H1 (cell line): ENCODE data around the gene EEF2K. TPM values are rescaled to one million over a fixed set of nuclear protein-coding genes. Genes with fewer than 3 reads are reported as not detected.

ENCODE experiments used
- CTCF ChIA-PET: fragments of 300-600 bp; sonication (Branson Sonifier 250); formaldehyde crosslinking; loops from one replicate; lab custom pipeline; 2021; ENCODE audit not compliant: partially characterized antibody; lab: Charles Lee
- POLR2A ChIA-PET: fragments of 300-600 bp; sonication (Branson Sonifier 250); formaldehyde crosslinking; loops from one replicate; lab custom pipeline; 2021; ENCODE audit warnings: inconsistent platforms; ENCODE audit not compliant: partially characterized antibody; lab: Charles Lee
- DNase-seq, 2 experiments: peaks; one replicate each; pipeline versions ENCODE4 v3.0.0 to v3.0.0-alpha.2; 2010 to 2022; ENCODE audit warnings: low spot score in 2 of 2, low read depth in 1 of 2, mixed read lengths in 1 of 2
- FAIRE-seq: peaks from 2 replicates; lab custom pipeline; 2011; peaks lifted over from hg19 to GRCh38; lab: Jason Lieb, UNC
- H2AFZ ChIP-seq: 2 replicates; pipeline ENCODE4 v1.8.1; 2012; ENCODE audit warnings: low read length, inconsistent platforms
- H2AK5ac ChIP-seq: 2 replicates; pipeline ENCODE4 v1.6.1; 2013; ENCODE audit warnings: low read depth, low read length
- H2BK120ac ChIP-seq: replicated peaks from 2 replicates; pipeline ENCODE3; 2013; ENCODE audit warnings: low read depth, low read length, inconsistent platforms
- H2BK12ac ChIP-seq: 2 replicates; pipeline ENCODE4 v1.6.1; 2013; ENCODE audit warnings: low read depth, low read length
- H2BK15ac ChIP-seq: 2 replicates; pipeline ENCODE4 v1.6.1; 2013; ENCODE audit warnings: low read length
- H2BK20ac ChIP-seq: 2 replicates; pipeline ENCODE4 v1.6.1; 2013; ENCODE audit warnings: low read length
- H2BK5ac ChIP-seq: 2 replicates; pipeline ENCODE4 v1.6.1; 2013; ENCODE audit warnings: low read depth, low read length
- H3K14ac ChIP-seq: 2 replicates; pipeline ENCODE4 v1.6.1; 2013; ENCODE audit warnings: inconsistent platforms; ENCODE audit not compliant: insufficient read length
- H3K18ac ChIP-seq: 2 replicates; pipeline ENCODE4 v1.6.1; 2013; ENCODE audit warnings: low read length; ENCODE audit errors: extremely low read depth
- H3K23ac ChIP-seq: 2 replicates; pipeline ENCODE4 v1.6.1; 2013; ENCODE audit warnings: inconsistent platforms; ENCODE audit not compliant: insufficient read length
- H3K23me2 ChIP-seq: 2 replicates; pipeline ENCODE4 v1.6.1; 2013; ENCODE audit warnings: low read depth, low read length
- H3K27ac ChIP-seq: 2 replicates; pipeline ENCODE4 v1.6.1; 2011; ENCODE audit warnings: low read depth, low read length, inconsistent platforms
- H3K27me3 ChIP-seq, 4 experiments: replicated peaks in 1 of 4; 1 replicate in 1 of 4; 2 replicates in 3 of 4; pipeline versions ENCODE4 v1.6.1 to v1.8.1; 2011 to 2013; ENCODE audit warnings: low read length in 3 of 4, mild to moderate bottlenecking in 3 of 4, inconsistent platforms in 2 of 4, mixed read lengths in 2 of 4, moderate library complexity in 1 of 4; ENCODE audit not compliant: control insufficient read depth in 3 of 4, insufficient read depth in 3 of 4; ENCODE audit errors: extremely low read depth in 1 of 4
- H3K36me3 ChIP-seq, 4 experiments: 2 replicates each; pipeline versions ENCODE4 v1.6.1 to v1.8.1; 2011 to 2013; ENCODE audit warnings: mild to moderate bottlenecking in 4 of 4, low read length in 3 of 4, moderate library complexity in 2 of 4, control low read depth in 1 of 4, inconsistent platforms in 1 of 4; ENCODE audit not compliant: insufficient read depth in 4 of 4, control insufficient read depth in 2 of 4
- H3K4ac ChIP-seq: replicated peaks from 2 replicates; pipeline ENCODE3; 2013; ENCODE audit warnings: low read length, low read depth, mixed read lengths, inconsistent platforms; ENCODE audit not compliant: insufficient read length
- H3K4me1 ChIP-seq, 4 experiments: replicated peaks in 1 of 4; 1 replicate in 1 of 4; 2 replicates in 3 of 4; pipeline versions ENCODE4 v1.6.1 to v1.8.1; 2011 to 2013; ENCODE audit warnings: low read length in 3 of 4, inconsistent platforms in 2 of 4, mixed read lengths in 1 of 4; ENCODE audit not compliant: insufficient read depth in 4 of 4, control insufficient read depth in 3 of 4
- H3K4me2 ChIP-seq, 2 experiments: 2 replicates each; pipeline versions ENCODE4 v1.6.1 to v1.8.1; 2011 to 2013; ENCODE audit warnings: low read depth in 2 of 2, low read length in 2 of 2, control low read depth in 1 of 2, inconsistent platforms in 1 of 2, mild to moderate bottlenecking in 1 of 2; ENCODE audit not compliant: insufficient read depth in 1 of 2
- H3K4me3 ChIP-seq, 4 experiments: fragments of 200-600, 300-600 bp in 1 of 4; sonication (generic), shearing (Covaris generic), sonication (Bioruptor Twin) in 1 of 4; 2 replicates each; pipeline versions ENCODE4 v1.5.1 to v1.8.1; 2011 to 2016; ENCODE audit warnings: low read length in 4 of 4, low read depth in 3 of 4, control low read depth in 2 of 4, inconsistent platforms in 2 of 4, mild to moderate bottlenecking in 2 of 4, mixed read lengths in 1 of 4, moderate library complexity in 1 of 4; ENCODE audit not compliant: insufficient read depth in 2 of 4; ENCODE audit errors: extremely low read depth in 1 of 4
- H3K56ac ChIP-seq: replicated peaks from 2 replicates; pipeline ENCODE3; 2013; ENCODE audit warnings: low read depth, mild to moderate bottlenecking, mixed read lengths, low read length, inconsistent platforms; ENCODE audit not compliant: insufficient read length
- H3K79me1 ChIP-seq: 2 replicates; pipeline ENCODE4 v1.6.1; 2013; ENCODE audit warnings: low read depth, low read length, control low read depth
- H3K79me2 ChIP-seq, 2 experiments: 2 replicates each; pipeline versions ENCODE4 v1.6.1 to v1.8.1; 2012 to 2013; ENCODE audit warnings: low read length in 2 of 2, mild to moderate bottlenecking in 2 of 2, inconsistent platforms in 1 of 2; ENCODE audit not compliant: insufficient read depth in 2 of 2, control insufficient read depth in 1 of 2
- H3K9ac ChIP-seq, 4 experiments: replicated peaks in 1 of 4; 1 replicate in 1 of 4; 2 replicates in 3 of 4; pipeline versions ENCODE4 v1.6.1 to v1.8.1; 2011 to 2013; ENCODE audit warnings: low read depth in 3 of 4, low read length in 3 of 4, control low read depth in 2 of 4, mild to moderate bottlenecking in 2 of 4, moderate library complexity in 2 of 4, inconsistent platforms in 1 of 4; ENCODE audit errors: extremely low read depth in 1 of 4
- H3K9me3 ChIP-seq, 2 experiments: 2 replicates each; pipeline versions ENCODE4 v1.6.1 to v1.8.1; 2012 to 2013; ENCODE audit warnings: mild to moderate bottlenecking in 2 of 2, moderate library complexity in 2 of 2, control low read depth in 1 of 2, inconsistent platforms in 1 of 2, low read depth in 1 of 2, low read length in 1 of 2, mixed read lengths in 1 of 2; ENCODE audit not compliant: insufficient read depth in 2 of 2
- H4K20me1 ChIP-seq, 2 experiments: replicated peaks in 1 of 2; 2 replicates each; pipeline versions ENCODE3 to v1.8.1; 2011 to 2013; ENCODE audit warnings: inconsistent platforms in 2 of 2, low read length in 2 of 2, mild to moderate bottlenecking in 1 of 2; ENCODE audit not compliant: insufficient read depth in 2 of 2, control insufficient read depth in 1 of 2
- H4K5ac ChIP-seq: 2 replicates; pipeline ENCODE4 v1.6.1; 2013; ENCODE audit warnings: low read length, low read depth, mixed read lengths, inconsistent platforms; ENCODE audit not compliant: insufficient read length
- H4K8ac ChIP-seq: 2 replicates; pipeline ENCODE4 v1.8.0; 2013; ENCODE audit warnings: mild to moderate bottlenecking, moderate library complexity, low read length, inconsistent platforms; ENCODE audit not compliant: insufficient read depth; ENCODE audit errors: extremely low read depth
- H4K91ac ChIP-seq: replicated peaks from 2 replicates; pipeline ENCODE3; 2013; ENCODE audit warnings: low read length, mixed read lengths, inconsistent platforms; ENCODE audit not compliant: insufficient read length
- CEBPB ChIP-seq: IDR thresholded peaks from 2 replicates; pipeline ENCODE4 v1.6.1; 2012; ENCODE audit warnings: low read depth, low read length
- EZH2 ChIP-seq: fragments of 200-600 bp; sonication (generic); IDR thresholded peaks from 2 replicates; pipeline ENCODE4 v1.7.1; 2012; ENCODE audit warnings: low read depth, mild to moderate bottlenecking, moderate library complexity, low read length, inconsistent platforms; ENCODE audit not compliant: severe bottlenecking
- KDM1A ChIP-seq: fragments of 200-600, 300-600 bp; sonication (generic); IDR thresholded peaks from 2 replicates; pipeline ENCODE4 v1.7.1; 2016; ENCODE audit warnings: mild to moderate bottlenecking, low read length, borderline replicate concordance
- KDM5A ChIP-seq: fragments of 200-600 bp; IDR thresholded peaks from 2 replicates; pipeline ENCODE4 v1.7.1; 2012; ENCODE audit warnings: mild to moderate bottlenecking, low read length, inconsistent platforms, mixed read lengths
- NANOG ChIP-seq: IDR thresholded peaks from 2 replicates; pipeline ENCODE4 v1.6.1; 2011; ENCODE audit warnings: low read length, low read depth, mild to moderate bottlenecking, inconsistent platforms; ENCODE audit not compliant: insufficient read depth, poor library complexity, severe bottlenecking
- SIN3A ChIP-seq, 2 experiments: IDR thresholded peaks in 1 of 2; conservative IDR thresholded peaks in 1 of 2; 2 replicates each; pipeline ENCODE4 v1.6.1; 2011 to 2012; ENCODE audit warnings: low read length in 2 of 2, improper control_type of control experiment in 1 of 2, low read depth in 1 of 2, mild to moderate bottlenecking in 1 of 2
- SP4 ChIP-seq: IDR thresholded peaks from 2 replicates; pipeline ENCODE4 v1.6.1; 2012; ENCODE audit warnings: low read length, inconsistent platforms
- TAF1 ChIP-seq: IDR thresholded peaks from 2 replicates; pipeline ENCODE4 v1.6.1; 2011; ENCODE audit warnings: mild to moderate bottlenecking, low read depth, low read length
- WGBS, 2 experiments: shearing (Covaris generic) in 1 of 2; methylation state at CpG; one replicate each; pipeline versions ENCODE4 v1.1.6 to v1.1.7; 2013 to 2015; ENCODE audit warnings: low lambda C conversion rate in 2 of 2, mixed read lengths in 2 of 2, inconsistent platforms in 1 of 2, low coverage in 1 of 2, missing lambda C conversion rate in 1 of 2; ENCODE audit not compliant: insufficient replicate concordance in 2 of 2, insufficient coverage in 1 of 2, insufficient read length in 1 of 2; ENCODE audit errors: extremely low coverage in 1 of 2, missing lambda C conversion rate in 1 of 2; 5-methylcytosine and 5-hydroxymethylcytosine counted together
- polyA plus RNA-seq, 7 experiments: library from polyadenylated mRNA; depleted of rRNA in 3 of 7; stranded (reverse) in 5 of 7; unstranded in 2 of 7; fragments of >200 nt in 5 of 7; fragments of 200-250 nt in 2 of 7; gene quantifications; 1 replicate in 5 of 7; 2 replicates in 1 of 7; 4 replicates in 1 of 7; pipeline versions ENCODE4 v1.2.1 to v1.2.3, GENCODE V29; 2011 to 2013; ENCODE audit warnings: missing spikeins in 2 of 7, mixed read lengths in 2 of 7
- total RNA-seq: library from RNA; stranded (reverse); fragmentation: NEBNext Ultra II Directional; extraction: Animal tissue kit (Norgen Biotek cat#: 25700); gene quantifications from 2 replicates; pipeline ENCODE4 v1.2.1, GENCODE V29; 2021
- TF ChIP-seq, protein P1 (sequence below), 3 experiments: IDR thresholded peaks; 1 replicate in 2 of 3; 2 replicates in 1 of 3; pipeline versions ENCODE4 v1.5.1 to v1.6.1; 2011; ENCODE audit warnings: low read length in 3 of 3, mild to moderate bottlenecking in 3 of 3, inconsistent platforms in 2 of 3, low read depth in 1 of 3, moderate library complexity in 1 of 3; ENCODE audit not compliant: insufficient read depth in 1 of 3; ENCODE audit errors: control extremely low read depth in 1 of 3
- TF ChIP-seq, protein P2 (sequence below): IDR thresholded peaks from 2 replicates; pipeline ENCODE4 v1.6.1; 2011; ENCODE audit warnings: low read depth, mild to moderate bottlenecking, low read length; ENCODE audit not compliant: insufficient read depth

EEF2K gene
- total and polyA plus RNA-seq, 2 of the 8 experiments (the other 6 are each of a cell fraction or from before 2014, with no cell fraction given) = 14.9 to 30.2 TPM

GRCh38 chr16:22330326-22330725, 124.2 kb downstream of the EEF2K start:
- Histone ChIP-seq H2BK120ac (no peak overlapping the region), H3K4ac (no peak overlapping the region), H3K9ac (no peak overlapping the region), H3K4me3 (no peak overlapping the region), H3K79me1 (0 out of 2 replicates have a peak, but pooled peaks cover 5% of the 10 kb centered on the region), H2BK5ac (no peak overlapping the region), H3K56ac (no peak overlapping the region), H3K4me1 (no peaks in the 10 kb centered on the region), H3K36me3 (peaks cover 18 to 73% (median 57%) of the 10 kb centered on the region in 4 experiments), H4K5ac (no peak overlapping the region), H3K23ac (no peak overlapping the region), H3K4me2 (no peak overlapping the region), H2BK20ac (no peak overlapping the region), H4K91ac (no peak overlapping the region), H3K18ac (no peak overlapping the region), H3K27ac (no peak overlapping the region), H2AK5ac (no peak overlapping the region), H3K14ac (no peak overlapping the region), H4K20me1 (peaks cover 0 to 12% of the 10 kb centered on the region in 2 experiments), H3K27me3 (no peaks in the 10 kb centered on the region), H4K8ac (no peak overlapping the region), H2BK15ac (no peak overlapping the region), H3K23me2 (no peaks in the 10 kb centered on the region), H2AFZ (no peak overlapping the region), H3K9me3 (no peaks in the 10 kb centered on the region), H3K79me2 (no peaks in the 10 kb centered on the region), H2BK12ac (no peak overlapping the region)
- ChIA-PET CTCF (interaction anchor here (0.5 to 2.8 kb wide), 4 partner anchors 10 to 75 kb away, joined by 3 to 21 read pairs (median 4); no protein-coding TSS in a partner anchor), POLR2A (interaction anchor here (0.6 to 1.3 kb wide), 3 partner anchors 9 to 299 kb away, joined by 5 to 8 read pairs (median 6); no protein-coding TSS in a partner anchor)
- DNase-seq (no peak), FAIRE-seq (no peak)
- WGBS, 2 experiments = 90% methylated on average over 4 of the region's 4 CpGs; no CpG with 5 or more reads in 1 of the 2 experiments
- no peak for TF ChIP-seq NANOG
- TF ChIP-seq KDM1A = no peak
- TF ChIP-seq SP4 = no peak
- TF ChIP-seq TAF1 = no peak
- no peak for TF ChIP-seq EZH2
- no peak for TF ChIP-seq SIN3A (conservative IDR thresholded peaks at IDR 0.05 in 1 of 2, IDR thresholded peaks at IDR 0.05 in 1 of 2; ENCODE audit: low read depth in 1 of 2, low read length in 2 of 2)
- TF ChIP-seq CEBPB = no peak
- TF ChIP-seq KDM5A = no peak
- TF ChIP-seq, protein P1, sequence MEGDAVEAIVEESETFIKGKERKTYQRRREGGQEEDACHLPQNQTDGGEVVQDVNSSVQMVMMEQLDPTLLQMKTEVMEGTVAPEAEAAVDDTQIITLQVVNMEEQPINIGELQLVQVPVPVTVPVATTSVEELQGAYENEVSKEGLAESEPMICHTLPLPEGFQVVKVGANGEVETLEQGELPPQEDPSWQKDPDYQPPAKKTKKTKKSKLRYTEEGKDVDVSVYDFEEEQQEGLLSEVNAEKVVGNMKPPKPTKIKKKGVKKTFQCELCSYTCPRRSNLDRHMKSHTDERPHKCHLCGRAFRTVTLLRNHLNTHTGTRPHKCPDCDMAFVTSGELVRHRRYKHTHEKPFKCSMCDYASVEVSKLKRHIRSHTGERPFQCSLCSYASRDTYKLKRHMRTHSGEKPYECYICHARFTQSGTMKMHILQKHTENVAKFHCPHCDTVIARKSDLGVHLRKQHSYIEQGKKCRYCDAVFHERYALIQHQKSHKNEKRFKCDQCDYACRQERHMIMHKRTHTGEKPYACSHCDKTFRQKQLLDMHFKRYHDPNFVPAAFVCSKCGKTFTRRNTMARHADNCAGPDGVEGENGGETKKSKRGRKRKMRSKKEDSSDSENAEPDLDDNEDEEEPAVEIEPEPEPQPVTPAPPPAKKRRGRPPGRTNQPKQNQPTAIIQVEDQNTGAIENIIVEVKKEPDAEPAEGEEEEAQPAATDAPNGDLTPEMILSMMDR (IDR thresholded peaks at IDR 0.05; ENCODE audit: control extremely low read depth in 1 of 3, insufficient read depth in 1 of 3, low read depth in 1 of 3, low read length in 3 of 3) = no peak
- TF ChIP-seq, protein P2, sequence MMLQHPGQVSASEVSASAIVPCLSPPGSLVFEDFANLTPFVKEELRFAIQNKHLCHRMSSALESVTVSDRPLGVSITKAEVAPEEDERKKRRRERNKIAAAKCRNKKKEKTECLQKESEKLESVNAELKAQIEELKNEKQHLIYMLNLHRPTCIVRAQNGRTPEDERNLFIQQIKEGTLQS = no peak
